Spinal cord (tissue), 10 donors: Measurements from ENCODE around the gene AGBL4. TPM values are rescaled to one million over a fixed set of nuclear protein-coding genes. Genes with fewer than 3 reads are reported as not detected.

Experiments used
- DNase-seq, 6 donors: peaks; one replicate each; pipeline versions ENCODE4 v3.0.0 to v3.0.0-alpha.2; 2013 to 2015; ENCODE audit warnings: low spot score in 6 of 6, low read depth in 4 of 6
- H3K27ac ChIP-seq: one replicate; pipeline ENCODE4 v1.5.1; 2013; ENCODE audit warnings: low read depth, low read length, control low read depth
- H3K27me3 ChIP-seq: one replicate; pipeline ENCODE4 v1.6.1; 2013; ENCODE audit warnings: low read length; ENCODE audit not compliant: control insufficient read depth, insufficient read depth
- H3K36me3 ChIP-seq: one replicate; pipeline ENCODE4 v1.6.1; 2013; ENCODE audit warnings: low read length; ENCODE audit not compliant: control insufficient read depth, insufficient read depth
- H3K4me1 ChIP-seq: one replicate; pipeline ENCODE4 v1.6.1; 2013; ENCODE audit warnings: low read length; ENCODE audit not compliant: control insufficient read depth, insufficient read depth
- H3K4me3 ChIP-seq: one replicate; pipeline ENCODE4 v1.5.1; 2013; ENCODE audit warnings: low read depth, low read length, control low read depth
- H3K9me3 ChIP-seq: one replicate; pipeline ENCODE4 v1.6.1; 2013; ENCODE audit warnings: low read length; ENCODE audit not compliant: control insufficient read depth, insufficient read depth
- WGBS: methylation state at CpG from one replicate; pipeline ENCODE4 v1.1.5; 2013; ENCODE audit warnings: missing lambda C conversion rate; ENCODE audit not compliant: insufficient coverage; 5-methylcytosine and 5-hydroxymethylcytosine counted together
- polyA plus RNA-seq, 2 donors: library from polyadenylated mRNA; unstranded; fragments of 120-200 nt; gene quantifications; one replicate each; pipeline ENCODE4 v1.2.1, GENCODE V29; 2013; ENCODE audit not compliant: insufficient read length in 2 of 2
- total RNA-seq, 2 donors: library from RNA; depleted of rRNA in 1 of 2; stranded (reverse); fragments of 120-200 nt in 1 of 2; fragments of >200 nt in 1 of 2; gene quantifications; one replicate each; pipeline versions ENCODE4 v1.2.3 to v1.2.4, GENCODE V29; 2013 to 2014
- donor health status: healthy.

AGBL4 gene
- total and polyA plus RNA-seq, 4 donors, result 3.8 to 6.8 (median 4.7) TPM

GRCh38 chr1:49234988-49235387, 788.8 kb downstream of the AGBL4 start:
- Histone ChIP-seq H3K27ac (no peak overlapping the region), H3K36me3 (no peaks in the 10 kb centered on the region), H3K4me1 (no peaks in the 10 kb centered on the region), H3K4me3 (no peak overlapping the region), H3K27me3 (no peaks in the 10 kb centered on the region), H3K9me3 (peaks cover 2% of the 10 kb centered on the region)
- no peak for DNase-seq
- no CpG with 5 or more reads among the region's 1 CpG for WGBS

- H3K9me3 ChIP-seq, result no peaks in the 10 kb centered on the region
- no peak overlapping the region for H3K27ac ChIP-seq
- no peak overlapping the region for H3K4me3 ChIP-seq
- H3K4me1 ChIP-seq, result no peaks in the 10 kb centered on the region
- WGBS, result 86% methylated on average over 1 of the region's 1 CpG
- H3K27me3 ChIP-seq, result no peaks in the 10 kb centered on the region
- no peaks in the 10 kb centered on the region for H3K36me3 ChIP-seq
- DNase-seq, result no peak
These were observed 794.2 kb downstream of the AGBL4 start for GRCh38 chr1:49229555-49229954.

- H3K27ac ChIP-seq, result no peak overlapping the region
- no peaks in the 10 kb centered on the region for H3K9me3 ChIP-seq
- no peak overlapping the region for H3K4me3 ChIP-seq
- no peak for DNase-seq
- H3K36me3 ChIP-seq, result no peaks in the 10 kb centered on the region
- 0% methylated on average over 1 of the region's 1 CpG for WGBS
- no peaks in the 10 kb centered on the region for H3K27me3 ChIP-seq
- no peaks in the 10 kb centered on the region for H3K4me1 ChIP-seq
These were observed 797.0 kb downstream of the AGBL4 start for GRCh38 chr1:49226758-49227157.

- no peaks in the 10 kb centered on the region for H3K4me1 ChIP-seq
- H3K36me3 ChIP-seq, result no peaks in the 10 kb centered on the region
- no peak overlapping the region for H3K27ac ChIP-seq
- no peaks in the 10 kb centered on the region for H3K9me3 ChIP-seq
- H3K4me3 ChIP-seq, result no peak overlapping the region
- no peaks in the 10 kb centered on the region for H3K27me3 ChIP-seq
- no peak for DNase-seq
- no CpG with 5 or more reads among the region's 1 CpG for WGBS
These were observed 798.3 kb downstream of the AGBL4 start for GRCh38 chr1:49225464-49225863.

- WGBS, result 78% methylated on average over 2 of the region's 4 CpGs
- H3K4me3 ChIP-seq, result no peak overlapping the region
- H3K36me3 ChIP-seq, result no peaks in the 10 kb centered on the region
- no peaks in the 10 kb centered on the region for H3K27me3 ChIP-seq
- no peaks in the 10 kb centered on the region for H3K9me3 ChIP-seq
- no peaks in the 10 kb centered on the region for H3K4me1 ChIP-seq
- no peak overlapping the region for H3K27ac ChIP-seq
- DNase-seq, result no peak
These were observed 810.5 kb downstream of the AGBL4 start for GRCh38 chr1:49213301-49213700.

- Histone ChIP-seq H3K27ac (no peak overlapping the region), H3K4me1 (no peaks in the 10 kb centered on the region), H3K9me3 (no peaks in the 10 kb centered on the region), H3K4me3 (no peak overlapping the region), H3K27me3 (no peaks in the 10 kb centered on the region), H3K36me3 (no peaks in the 10 kb centered on the region)
- no CpG with 5 or more reads among the region's 4 CpGs for whole genome bisulfite sequencing
- DNase-seq, result no peak
These were observed 815.0 kb downstream of the AGBL4 start for GRCh38 chr1:49208712-49209111.

GRCh38 chr1:49204720-49205119, 819.0 kb downstream of the AGBL4 start:
- Histone ChIP-seq H3K27ac (no peak overlapping the region), H3K27me3 (no peaks in the 10 kb centered on the region), H3K36me3 (no peaks in the 10 kb centered on the region), H3K9me3 (peaks cover 3% of the 10 kb centered on the region), H3K4me3 (no peak overlapping the region), H3K4me1 (no peaks in the 10 kb centered on the region)
- 60% methylated on average over 1 of the region's 1 CpG for WGBS
- no peak for DNase-seq

- DNase-seq, result no peak
- Histone ChIP-seq H3K9me3 (peaks cover 3% of the 10 kb centered on the region), H3K4me3 (no peak overlapping the region), H3K36me3 (no peaks in the 10 kb centered on the region), H3K27me3 (no peaks in the 10 kb centered on the region), H3K27ac (no peak overlapping the region), H3K4me1 (no peaks in the 10 kb centered on the region)
- no CpG with 5 or more reads among the region's 1 CpG for WGBS
These were observed 823.0 kb downstream of the AGBL4 start for GRCh38 chr1:49200738-49201137.

GRCh38 chr1:49199564-49199963, 824.2 kb downstream of the AGBL4 start:
- Histone ChIP-seq H3K4me3 (no peak overlapping the region), H3K4me1 (no peaks in the 10 kb centered on the region), H3K36me3 (no peaks in the 10 kb centered on the region), H3K9me3 (peaks cover 3% of the 10 kb centered on the region), H3K27me3 (no peaks in the 10 kb centered on the region), H3K27ac (no peak overlapping the region)
- DNase-seq, result no peak

- whole genome bisulfite sequencing, result no CpG with 5 or more reads among the region's 2 CpGs
- no peak overlapping the region for H3K4me3 ChIP-seq
- no peaks in the 10 kb centered on the region for H3K4me1 ChIP-seq
- DNase-seq, result no peak
- no peak overlapping the region for H3K27ac ChIP-seq
- no peaks in the 10 kb centered on the region for H3K27me3 ChIP-seq
- peaks cover 2% of the 10 kb centered on the region for H3K9me3 ChIP-seq
- H3K36me3 ChIP-seq, result no peaks in the 10 kb centered on the region
These were observed 826.7 kb downstream of the AGBL4 start for GRCh38 chr1:49197081-49197480.
